Endothelial cell of umbilical vein (primary cell): ENCODE measurements around the gene ATP6V0D1. TPM values are rescaled to one million over a fixed set of nuclear protein-coding genes. Genes with fewer than 3 reads are reported as not detected.

Experiments
- BruUV-seq: library from RNA; stranded (reverse); fragments of 400-500 nt; replicated peaks from 2 replicates; lab custom pipeline; 2021; lab: Mats Ljungman, UMichigan
- CTCF ChIA-PET: fragments of 300-600, 350-600 bp; sonication (Branson Sonifier 250); formaldehyde crosslinking; loops from one replicate; lab custom pipeline; 2021; ENCODE audit warnings: antibody characterized with exemption, inconsistent platforms; lab: Charles Lee
- POLR2A ChIA-PET: fragments of 300-600, 350-600 bp; sonication (Branson Sonifier 250); formaldehyde crosslinking; loops from one replicate; lab custom pipeline; 2021; ENCODE audit warnings: antibody characterized with exemption, inconsistent platforms; lab: Charles Lee
- DNase-seq: peaks from one replicate; pipeline ENCODE4 v3.0.0-alpha.2; 2011; ENCODE audit warnings: low read depth, low spot score
- FAIRE-seq: peaks from 2 replicates; lab custom pipeline; 2011; peaks lifted over from hg19 to GRCh38; lab: Jason Lieb, UNC
- H2AFZ ChIP-seq: 2 replicates; pipeline ENCODE4 v1.6.0; 2012; ENCODE audit warnings: low read depth, low read length, control low read depth, inconsistent platforms
- H3K27ac ChIP-seq: 2 replicates; pipeline ENCODE4 v1.5.1; 2011; ENCODE audit warnings: low read depth, mild to moderate bottlenecking, control low read depth, low read length, moderate library complexity; ENCODE audit not compliant: insufficient read depth
- H3K27me3 ChIP-seq, 2 experiments: 2 replicates each; pipeline versions ENCODE4 v1.6.0 to v1.6.1; 2011; ENCODE audit warnings: low read length in 2 of 2, mixed read lengths in 1 of 2; ENCODE audit not compliant: control insufficient read depth in 2 of 2, insufficient read depth in 2 of 2
- H3K36me3 ChIP-seq, 2 experiments: 2 replicates in 1 of 2; 3 replicates in 1 of 2; pipeline ENCODE4 v1.5.1; 2011; ENCODE audit warnings: low read length in 2 of 2, mild to moderate bottlenecking in 1 of 2, moderate library complexity in 1 of 2; ENCODE audit not compliant: control insufficient read depth in 2 of 2, insufficient read depth in 2 of 2; ENCODE audit errors: extremely low read depth in 1 of 2
- H3K4me1 ChIP-seq: 3 replicates; pipeline ENCODE4 v1.5.1; 2011; ENCODE audit warnings: mild to moderate bottlenecking, low read length; ENCODE audit not compliant: control insufficient read depth, insufficient read depth; ENCODE audit errors: extremely low read depth
- H3K4me2 ChIP-seq: 2 replicates; pipeline ENCODE4 v1.6.1; 2011; ENCODE audit warnings: low read length, control low read depth, mixed read lengths; ENCODE audit not compliant: insufficient read depth
- H3K4me3 ChIP-seq, 3 experiments: fragments of 200-600 bp in 1 of 3; sonication (generic), shearing (Covaris generic) in 1 of 3; replicated peaks in 1 of 3; 2 replicates each; pipeline ENCODE4 v1.5.1; 2011 to 2016; ENCODE audit warnings: control low read depth in 3 of 3, low read length in 3 of 3, mild to moderate bottlenecking in 2 of 3, inconsistent platforms in 1 of 3, low read depth in 1 of 3, moderate library complexity in 1 of 3; ENCODE audit not compliant: insufficient read depth in 1 of 3
- H3K79me2 ChIP-seq: 2 replicates; pipeline ENCODE4 v1.6.0; 2012; ENCODE audit warnings: low read length, inconsistent platforms; ENCODE audit not compliant: control insufficient read depth, insufficient read depth
- H3K9ac ChIP-seq: replicated peaks from 2 replicates; pipeline ENCODE3; 2011; ENCODE audit warnings: low read length, control low read depth; ENCODE audit not compliant: insufficient read depth; ENCODE audit errors: extremely low read depth
- H3K9me1 ChIP-seq: replicated peaks from 3 replicates; pipeline ENCODE4 v1.6.0; 2011; ENCODE audit warnings: mild to moderate bottlenecking, low read length; ENCODE audit not compliant: control insufficient read depth, insufficient read depth; ENCODE audit errors: extremely low read depth
- H3K9me3 ChIP-seq: replicated peaks from 2 replicates; pipeline ENCODE4 v1.5.1; 2012; ENCODE audit warnings: low read length, inconsistent platforms; ENCODE audit not compliant: control insufficient read depth, insufficient read depth
- H4K20me1 ChIP-seq: replicated peaks from 2 replicates; pipeline ENCODE3; 2011; ENCODE audit warnings: mild to moderate bottlenecking, low read length; ENCODE audit not compliant: control insufficient read depth, insufficient read depth; ENCODE audit errors: extremely low read depth
- EZH2 ChIP-seq: IDR thresholded peaks from 2 replicates; pipeline ENCODE4 v1.6.1; 2012; ENCODE audit warnings: borderline replicate concordance, low read depth, mild to moderate bottlenecking, moderate library complexity, low read length, inconsistent platforms; ENCODE audit not compliant: severe bottlenecking
- FOS ChIP-seq: IDR thresholded peaks from 2 replicates; pipeline ENCODE4 v1.6.1; 2011; ENCODE audit warnings: mild to moderate bottlenecking, low read length, moderate library complexity, borderline replicate concordance; ENCODE audit not compliant: insufficient read depth
- GATA2 ChIP-seq: IDR thresholded peaks from 2 replicates; pipeline ENCODE4 v1.7.0; 2011; ENCODE audit warnings: low read depth, mild to moderate bottlenecking, moderate library complexity, mixed read lengths, low read length; ENCODE audit not compliant: insufficient read length, insufficient read depth
- JUN ChIP-seq: IDR thresholded peaks from 2 replicates; pipeline ENCODE4 v1.6.1; 2011; ENCODE audit warnings: borderline replicate concordance, low read depth; ENCODE audit not compliant: insufficient read length, insufficient read depth
- MYC ChIP-seq: IDR thresholded peaks from one replicate; pipeline ENCODE4 v1.6.1; 2011; ENCODE audit warnings: mild to moderate bottlenecking, low read depth, low read length
- POLR2A ChIP-seq: IDR thresholded peaks from 2 replicates; pipeline ENCODE4 v1.6.1; 2012; ENCODE audit warnings: low read depth, mild to moderate bottlenecking, control low read depth, low read length
- POLR2AphosphoS5 ChIP-seq: IDR thresholded peaks from 2 replicates; pipeline ENCODE4 v1.6.1; 2012; ENCODE audit warnings: low read depth, mild to moderate bottlenecking, control low read depth, low read length, moderate library complexity; ENCODE audit not compliant: insufficient read depth
- dilution Hi-C: fragments of 300-500 bp; cut with MboI; formaldehyde crosslinking; loops from one replicate; pipeline ENCODE4 v1.15.0; 2019; ENCODE audit warnings: low sequenced_read_pairs; ENCODE audit not compliant: extremely low pct_ligation_motif_present
- intact Hi-C: fragments of 100-400 bp; cut with micrococcal nuclease; formaldehyde crosslinking; loops from one replicate; pipeline ENCODE4 v1.10.0; 2022
- polyA plus RNA-seq, 4 experiments: library from polyadenylated mRNA; depleted of rRNA in 3 of 4; stranded (reverse) in 3 of 4; unstranded in 1 of 4; fragments of >200 nt; gene quantifications; 2 replicates each; pipeline versions ENCODE4 v1.2.1 to v1.2.3, GENCODE V29; 2011 to 2012; ENCODE audit warnings: missing spikeins in 1 of 4
- total RNA-seq: library from RNA; stranded (reverse); gene quantifications from 2 replicates; pipeline ENCODE4 v1.2.3, GENCODE V29; 2021
- TF ChIP-seq, protein P1 (sequence below): IDR thresholded peaks from 2 replicates; pipeline ENCODE4 v1.6.1; 2011; ENCODE audit not compliant: insufficient read depth, insufficient read length
- TF ChIP-seq, protein P2 (sequence below), 2 donors: IDR thresholded peaks; 1 replicate in 1 of 2; 2 replicates in 1 of 2; pipeline ENCODE4 v1.5.1; 2011; ENCODE audit warnings: low read length in 2 of 2, mild to moderate bottlenecking in 2 of 2, moderate library complexity in 2 of 2, control low read depth in 1 of 2, inconsistent platforms in 1 of 2, low read depth in 1 of 2; ENCODE audit not compliant: insufficient read depth in 1 of 2; ENCODE audit errors: extremely low read depth in 1 of 2

The ATP6V0D1 gene
- total and polyA plus RNA-seq, 2 donors (not counting 3 experiments of a cell fraction or from before 2014, with no cell fraction given) = 82.8 to 232 TPM

DNA sequence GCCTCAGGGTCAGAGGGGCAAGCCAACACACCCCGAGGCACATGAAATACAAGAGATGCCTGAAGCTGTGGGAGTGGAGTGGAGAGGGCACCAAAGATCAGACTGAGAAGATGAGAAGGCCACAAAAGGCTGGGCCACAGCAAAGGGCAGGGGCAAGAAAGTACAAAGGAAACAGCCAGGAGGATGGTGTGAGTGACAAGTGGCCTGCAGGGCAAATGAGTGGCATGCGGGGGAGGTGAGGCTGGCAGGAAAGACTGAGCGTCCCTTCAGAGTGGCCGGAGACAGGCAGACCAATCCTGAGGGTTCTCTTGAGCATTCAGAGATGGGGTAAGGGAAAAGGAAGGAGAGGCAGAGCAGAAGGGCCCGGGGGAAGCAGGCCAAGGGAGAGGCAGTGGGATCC is 26.9 kb downstream of the ATP6V0D1 start:
- CTCF ChIA-PET = no interaction called here
- Histone ChIP-seq H3K4me2 (no peak overlapping the region), H3K4me3 (no peak overlapping the region), H3K79me2 (no peaks in the 10 kb centered on the region), H2AFZ (no peak overlapping the region), H3K4me1 (peaks cover 3% of the 10 kb centered on the region), H3K9ac (no peak overlapping the region), H3K9me3 (no peaks in the 10 kb centered on the region), H3K36me3 (peaks cover 0 to 29% of the 10 kb centered on the region in 2 experiments), H3K27me3 (no peaks in the 10 kb centered on the region), H3K27ac (no peak overlapping the region), H3K9me1 (no peaks in the 10 kb centered on the region), H4K20me1 (no peaks in the 10 kb centered on the region)
- DNase-seq (no peak), FAIRE-seq (no peak)
- dilution Hi-C loops (no loop called here), intact Hi-C loops (no loop called here)
- BruUV-seq = no TSS peak
- POLR2A ChIA-PET = no interaction called here
- TF ChIP-seq, protein P1, sequence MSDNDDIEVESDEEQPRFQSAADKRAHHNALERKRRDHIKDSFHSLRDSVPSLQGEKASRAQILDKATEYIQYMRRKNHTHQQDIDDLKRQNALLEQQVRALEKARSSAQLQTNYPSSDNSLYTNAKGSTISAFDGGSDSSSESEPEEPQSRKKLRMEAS = no peak
- TF ChIP-seq EZH2 (no peak), FOS (no peak), GATA2 (no peak), POLR2AphosphoS5 (no peak), JUN (no peak), MYC (no peak), POLR2A (no peak)
- TF ChIP-seq, protein P2, sequence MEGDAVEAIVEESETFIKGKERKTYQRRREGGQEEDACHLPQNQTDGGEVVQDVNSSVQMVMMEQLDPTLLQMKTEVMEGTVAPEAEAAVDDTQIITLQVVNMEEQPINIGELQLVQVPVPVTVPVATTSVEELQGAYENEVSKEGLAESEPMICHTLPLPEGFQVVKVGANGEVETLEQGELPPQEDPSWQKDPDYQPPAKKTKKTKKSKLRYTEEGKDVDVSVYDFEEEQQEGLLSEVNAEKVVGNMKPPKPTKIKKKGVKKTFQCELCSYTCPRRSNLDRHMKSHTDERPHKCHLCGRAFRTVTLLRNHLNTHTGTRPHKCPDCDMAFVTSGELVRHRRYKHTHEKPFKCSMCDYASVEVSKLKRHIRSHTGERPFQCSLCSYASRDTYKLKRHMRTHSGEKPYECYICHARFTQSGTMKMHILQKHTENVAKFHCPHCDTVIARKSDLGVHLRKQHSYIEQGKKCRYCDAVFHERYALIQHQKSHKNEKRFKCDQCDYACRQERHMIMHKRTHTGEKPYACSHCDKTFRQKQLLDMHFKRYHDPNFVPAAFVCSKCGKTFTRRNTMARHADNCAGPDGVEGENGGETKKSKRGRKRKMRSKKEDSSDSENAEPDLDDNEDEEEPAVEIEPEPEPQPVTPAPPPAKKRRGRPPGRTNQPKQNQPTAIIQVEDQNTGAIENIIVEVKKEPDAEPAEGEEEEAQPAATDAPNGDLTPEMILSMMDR (IDR thresholded peaks at IDR 0.05; ENCODE audit: extremely low read depth in 1 of 2, insufficient read depth in 1 of 2, low read depth in 1 of 2, low read length in 2 of 2) = no peak
